T-helper 1 cell (primary cell): Measurements from ENCODE around the gene ACO1.

Source experiments
- DNase-seq, 5 donors: peaks; one replicate each; pipeline ENCODE4 v3.0.0-alpha.2; 2012 to 2020

Gene ACO1

GRCh38 chr9:32423371-32423770 lies 38.9 kb downstream of the ACO1 start:
- DNase-seq = no peak

- DNase-seq = no peak
Observed at GRCh38 chr9:32424616-32425015, 40.2 kb downstream of the ACO1 start.

- DNase-seq = no peak
Observed at GRCh38 chr9:32426278-32426939, 42.0 kb downstream of the ACO1 start.

- no peak for DNase-seq
Observed at GRCh38 chr9:32427111-32427873, 42.8 kb downstream of the ACO1 start.

GRCh38 chr9:32430720-32431119 lies 46.3 kb downstream of the ACO1 start:
- no peak for DNase-seq

GRCh38 chr9:32431196-32431595 lies 46.8 kb downstream of the ACO1 start:
- no peak for DNase-seq

- DNase-seq = peak in 2 of 5 donors; percentile 6 to 13
Observed at GRCh38 chr9:32431940-32432555, 47.6 kb downstream of the ACO1 start.

GRCh38 chr9:32434892-32435291 lies 50.4 kb downstream of the ACO1 start:
- DNase-seq = no peak

- no peak for DNase-seq
Observed at GRCh38 chr9:32441678-32442077, 57.2 kb downstream of the ACO1 start.

GRCh38 chr9:32442433-32442832 lies 58.0 kb downstream of the ACO1 start:
- DNase-seq = no peak

- DNase-seq = no peak
Observed at GRCh38 chr9:32449969-32450368, 65.5 kb downstream of the ACO1 start.

GRCh38 chr9:32454280-32454679 lies 69.8 kb downstream of the ACO1 start:
- DNase-seq = no peak

- no peak for DNase-seq
Observed at GRCh38 chr9:32455738-32456137, 71.3 kb downstream of the ACO1 start.

- DNase-seq = no peak
Observed at GRCh38 chr9:32456564-32456963, 72.1 kb downstream of the ACO1 start.

GRCh38 chr9:32463500-32464293 lies 79.3 kb downstream of the ACO1 start:
- DNase-seq = no peak

- no peak for DNase-seq
Observed at GRCh38 chr9:32468740-32469139, 84.3 kb downstream of the ACO1 start.

GRCh38 chr9:32472344-32472743 lies 87.9 kb downstream of the ACO1 start:
- DNase-seq = no peak

- no peak for DNase-seq
Observed at GRCh38 chr9:32483343-32483742, 98.9 kb downstream of the ACO1 start.

GRCh38 chr9:32486839-32487562 lies 102.6 kb downstream of the ACO1 start:
- DNase-seq = no peak

GRCh38 chr9:32487981-32488380 lies 103.5 kb downstream of the ACO1 start:
- DNase-seq = no peak

- no peak for DNase-seq
Observed at GRCh38 chr9:32490601-32491000, 106.2 kb downstream of the ACO1 start.

- DNase-seq = no peak
Observed at GRCh38 chr9:32497921-32498320, 113.5 kb downstream of the ACO1 start.

GRCh38 chr9:32500768-32501167 lies 116.3 kb downstream of the ACO1 start:
- DNase-seq = no peak
